ENCODE measurements around the gene COL5A2.

GRCh38 chr2:189178726-189179569 lies 613 bp downstream of the COL5A2 start:
- TF ChIP-seq, protein P1, sequence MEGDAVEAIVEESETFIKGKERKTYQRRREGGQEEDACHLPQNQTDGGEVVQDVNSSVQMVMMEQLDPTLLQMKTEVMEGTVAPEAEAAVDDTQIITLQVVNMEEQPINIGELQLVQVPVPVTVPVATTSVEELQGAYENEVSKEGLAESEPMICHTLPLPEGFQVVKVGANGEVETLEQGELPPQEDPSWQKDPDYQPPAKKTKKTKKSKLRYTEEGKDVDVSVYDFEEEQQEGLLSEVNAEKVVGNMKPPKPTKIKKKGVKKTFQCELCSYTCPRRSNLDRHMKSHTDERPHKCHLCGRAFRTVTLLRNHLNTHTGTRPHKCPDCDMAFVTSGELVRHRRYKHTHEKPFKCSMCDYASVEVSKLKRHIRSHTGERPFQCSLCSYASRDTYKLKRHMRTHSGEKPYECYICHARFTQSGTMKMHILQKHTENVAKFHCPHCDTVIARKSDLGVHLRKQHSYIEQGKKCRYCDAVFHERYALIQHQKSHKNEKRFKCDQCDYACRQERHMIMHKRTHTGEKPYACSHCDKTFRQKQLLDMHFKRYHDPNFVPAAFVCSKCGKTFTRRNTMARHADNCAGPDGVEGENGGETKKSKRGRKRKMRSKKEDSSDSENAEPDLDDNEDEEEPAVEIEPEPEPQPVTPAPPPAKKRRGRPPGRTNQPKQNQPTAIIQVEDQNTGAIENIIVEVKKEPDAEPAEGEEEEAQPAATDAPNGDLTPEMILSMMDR (conservative IDR thresholded peaks at IDR 0.05 in 1 of 2, IDR thresholded peaks at IDR 0.05 in 1 of 2; ENCODE audit: extremely low read depth in 1 of 2, insufficient read depth in 1 of 2, low read depth in 1 of 2, low read length in 2 of 2): no peak
- no peak for TF ChIP-seq EZH2 (IDR thresholded peaks at IDR 0.05; ENCODE audit: borderline replicate concordance, low read length)
